Erythroblast (primary cell): Measurements from ENCODE around the gene PRAMEF2.
"Not testable (repeated sequence)": the region's sequence is repeated elsewhere in the genome, so short reads cannot be mapped to it uniquely, and the experiment has no call there.

ENCODE experiments used
- GATA1 ChIP-seq: IDR thresholded peaks from 2 replicates; pipeline ENCODE4 v1.6.1; 2011; ENCODE audit warnings: low read depth, mild to moderate bottlenecking, control low read depth, low read length, moderate library complexity
- POLR2A ChIP-seq: IDR thresholded peaks from 2 replicates; pipeline ENCODE4 v1.6.1; 2011; ENCODE audit warnings: mild to moderate bottlenecking, low read length

- TF ChIP-seq POLR2A, GATA1: not testable (repeated sequence)
Observed at GRCh38 chr1:12819061-12819460, 37.8 kb upstream of the PRAMEF2 start.
